GM23338 (cell line): ENCODE measurements around the gene CACNB4. TPM values are rescaled to one million over a fixed set of nuclear protein-coding genes. Genes with fewer than 3 reads are reported as not detected.

ENCODE experiments used
- ATAC-seq: fragments of 200-7000 bp; cut with Tn5 transposase; 3 replicates; pipeline ENCODE4 v1.9.1; 2020
- DNase-seq: peaks from one replicate; pipeline ENCODE4 v3.0.0-alpha.2; 2015; ENCODE audit warnings: low spot score
- H2AFZ ChIP-seq: fragments of 200-600 bp; sonication (generic); 2 replicates; pipeline ENCODE4 v1.8.0; 2016; ENCODE audit warnings: antibody characterized with exemption, mild to moderate bottlenecking, moderate library complexity
- H3F3A ChIP-seq: fragments of 200-600 bp; sonication (generic); replicated peaks from 2 replicates; pipeline ENCODE4 v1.8.0; 2017; ENCODE audit warnings: antibody characterized with exemption, mixed run types, low read depth
- H3K27ac ChIP-seq: fragments of 200-600 bp; sonication (generic); 2 replicates; pipeline ENCODE4 v1.6.1; 2016; ENCODE audit warnings: low read depth
- H3K27me3 ChIP-seq: fragments of 200-600 bp; sonication (generic); 2 replicates; pipeline ENCODE4 v1.8.0; 2016; ENCODE audit warnings: mild to moderate bottlenecking, mixed run types, moderate library complexity; ENCODE audit not compliant: insufficient read depth
- H3K36me3 ChIP-seq: fragments of 200-600 bp; sonication (generic); 2 replicates; pipeline ENCODE4 v1.8.0; 2016; ENCODE audit warnings: mild to moderate bottlenecking; ENCODE audit not compliant: insufficient read depth
- H3K4me1 ChIP-seq: fragments of 200-600 bp; sonication (generic); 2 replicates; pipeline ENCODE4 v1.8.0; 2016; ENCODE audit warnings: mild to moderate bottlenecking, moderate library complexity; ENCODE audit not compliant: insufficient read depth
- H3K4me2 ChIP-seq: fragments of 200-600 bp; sonication (generic); 2 replicates; pipeline ENCODE4 v1.7.1; 2017; ENCODE audit warnings: mixed run types
- H3K4me3 ChIP-seq: fragments of 200-600 bp; sonication (generic); 2 replicates; pipeline ENCODE4 v1.6.1; 2016; ENCODE audit warnings: mixed run types
- H3K79me2 ChIP-seq: fragments of 200-600 bp; sonication (generic); replicated peaks from 2 replicates; pipeline ENCODE4 v1.8.0; 2017; ENCODE audit warnings: mild to moderate bottlenecking; ENCODE audit not compliant: insufficient read depth
- H3K9me2 ChIP-seq: fragments of 200-600 bp; sonication (generic); 2 replicates; pipeline ENCODE4 v1.8.0; 2017; ENCODE audit not compliant: insufficient read depth
- H4K20me1 ChIP-seq: fragments of 200-600 bp; sonication (generic); replicated peaks from 2 replicates; pipeline ENCODE4 v1.8.0; 2017; ENCODE audit warnings: mild to moderate bottlenecking; ENCODE audit not compliant: insufficient read depth
- H3K27ac Mint-ChIP-seq: 2 replicates; pipeline ENCODE4 v1.8.0; 2020; ENCODE audit warnings: inconsistent platforms, mild to moderate bottlenecking, moderate library complexity, mixed read lengths
- H3K27me3 Mint-ChIP-seq: 3 replicates; pipeline ENCODE4 v1.8.0; 2022; ENCODE audit warnings: low read depth, mild to moderate bottlenecking, moderate library complexity, mixed read lengths, inconsistent platforms; ENCODE audit not compliant: insufficient read depth, poor library complexity
- H3K36me3 Mint-ChIP-seq: 3 replicates; pipeline ENCODE4 v1.8.0; 2021; ENCODE audit warnings: low read depth, mild to moderate bottlenecking, inconsistent platforms, moderate library complexity, mixed read lengths
- H3K4me1 Mint-ChIP-seq: 3 replicates; pipeline ENCODE4 v1.8.0; 2020; ENCODE audit warnings: mild to moderate bottlenecking, inconsistent platforms, mixed read lengths
- H3K4me3 Mint-ChIP-seq: 3 replicates; pipeline ENCODE4 v1.8.0; 2021; ENCODE audit warnings: moderate library complexity, mild to moderate bottlenecking, inconsistent platforms, mixed read lengths
- H3K9me3 Mint-ChIP-seq: 3 replicates; pipeline ENCODE4 v1.8.0; 2020; ENCODE audit warnings: moderate library complexity, mild to moderate bottlenecking, inconsistent platforms, mixed read lengths
- CREB1 ChIP-seq: fragments of 250-450 bp; sonication (Bioruptor Pico); IDR thresholded peaks from 2 replicates; pipeline ENCODE4 v1.5.0; 2020; ENCODE audit warnings: low read depth, mild to moderate bottlenecking, moderate library complexity
- ETS1 ChIP-seq: IDR thresholded peaks from 2 replicates; pipeline ENCODE4 v1.6.1; 2016; ENCODE audit warnings: antibody characterized with exemption
- EZH2 ChIP-seq: fragments of 200-600 bp; sonication (generic); IDR thresholded peaks from one replicate; pipeline ENCODE4 v1.8.0; 2017; ENCODE audit warnings: antibody characterized with exemption, mild to moderate bottlenecking, low read depth; ENCODE audit not compliant: unreplicated experiment
- EZH2phosphoT487 ChIP-seq: fragments of 200-600 bp; sonication (generic); IDR thresholded peaks from one replicate; pipeline ENCODE4 v1.8.1; 2018; ENCODE audit warnings: antibody characterized with exemption; ENCODE audit not compliant: unreplicated experiment
- JUNB ChIP-seq: IDR thresholded peaks from one replicate; pipeline ENCODE4 v1.6.1; 2016; ENCODE audit warnings: antibody characterized with exemption; ENCODE audit not compliant: unreplicated experiment
- POLR2AphosphoS5 ChIP-seq: IDR thresholded peaks from 2 replicates; pipeline ENCODE4 v1.6.1; 2016; ENCODE audit warnings: antibody characterized with exemption, low read depth
- REST ChIP-seq: IDR thresholded peaks from one replicate; pipeline ENCODE4 v1.6.1; 2018; ENCODE audit warnings: antibody characterized with exemption; ENCODE audit not compliant: unreplicated experiment
- STAT1 ChIP-seq: IDR thresholded peaks from one replicate; pipeline ENCODE4 v1.6.1; 2016; ENCODE audit warnings: antibody characterized with exemption; ENCODE audit not compliant: unreplicated experiment
- ZNF114 ChIP-seq: fragments of 250-450 bp; sonication (Bioruptor Pico); IDR thresholded peaks from 2 replicates; pipeline ENCODE4 v1.5.0; 2020; ENCODE audit warnings: mild to moderate bottlenecking, moderate library complexity
- ZNF331 ChIP-seq: fragments of 250-450 bp; sonication (Bioruptor Pico); IDR thresholded peaks from 2 replicates; pipeline ENCODE4 v1.5.0; 2020; ENCODE audit warnings: low read depth, mild to moderate bottlenecking, moderate library complexity
- ZNF462 ChIP-seq: fragments of 250-450 bp; sonication (Bioruptor Pico); IDR thresholded peaks from 2 replicates; pipeline ENCODE4 v1.5.0; 2020; ENCODE audit warnings: mild to moderate bottlenecking, moderate library complexity
- polyA plus RNA-seq: library from polyadenylated mRNA; unstranded; fragments of >200 nt; fragmentation: Nextera tagmentation; extraction: Ambion mirVana; gene quantifications from 2 replicates; pipeline ENCODE4 v1.2.1, GENCODE V29; 2016
- total RNA-seq: library from RNA; depleted of rRNA; stranded (reverse); fragments of >200 nt; shearing (Covaris generic); gene quantifications from 2 replicates; pipeline ENCODE4 v1.2.3, GENCODE V29; 2014

CACNB4 gene
- total and polyA plus RNA-seq, 2 experiments from 2014 or later: 4.0 to 9.8 TPM

GRCh38 chr2:152086231-152086630 is 12.6 kb downstream of the CACNB4 start:
- peaks cover 2% of the 10 kb centered on the region for H3K27me3 Mint-ChIP-seq
- H4K20me1 ChIP-seq: no peaks in the 10 kb centered on the region
- H3K36me3 Mint-ChIP-seq: no peaks in the 10 kb centered on the region
- no peaks in the 10 kb centered on the region for H3K79me2 ChIP-seq
- H3K9me3 Mint-ChIP-seq: no peaks in the 10 kb centered on the region
- no peak overlapping the region for H3K27ac ChIP-seq
- no peak for DNase-seq
- no peaks in the 10 kb centered on the region for H3K4me1 ChIP-seq
- H3K4me3 ChIP-seq: no peak overlapping the region
- H3K27ac Mint-ChIP-seq: no peak overlapping the region
- H3F3A ChIP-seq: no peaks in the 10 kb centered on the region
- ATAC-seq: no peak
- H3K27me3 ChIP-seq: no peaks in the 10 kb centered on the region
- no peak overlapping the region for H3K4me3 Mint-ChIP-seq
- no peaks in the 10 kb centered on the region for H3K36me3 ChIP-seq
- no peak overlapping the region for H2AFZ ChIP-seq
- H3K9me2 ChIP-seq: no peaks in the 10 kb centered on the region
- no peaks in the 10 kb centered on the region for H3K4me1 Mint-ChIP-seq
- TF ChIP-seq CREB1 (CRISPR knock-in tag) (no peak), REST (no peak), ETS1 (no peak), EZH2 (no peak), JUNB (no peak)
- no peak overlapping the region for H3K4me2 ChIP-seq

- no peaks in the 10 kb centered on the region for H3K79me2 ChIP-seq
- H3K4me1 Mint-ChIP-seq: no peaks in the 10 kb centered on the region
- ATAC-seq (no peak), DNase-seq (no peak)
- no peaks in the 10 kb centered on the region for H3K4me1 ChIP-seq
- no peak overlapping the region for H3K4me3 Mint-ChIP-seq
- no peak overlapping the region for H3K27ac ChIP-seq
- H3K9me2 ChIP-seq: no peaks in the 10 kb centered on the region
- peaks cover 2% of the 10 kb centered on the region for H3K27me3 Mint-ChIP-seq
- no peak overlapping the region for H2AFZ ChIP-seq
- no peaks in the 10 kb centered on the region for H3K36me3 Mint-ChIP-seq
- no peaks in the 10 kb centered on the region for H3K9me3 Mint-ChIP-seq
- H3F3A ChIP-seq: no peaks in the 10 kb centered on the region
- no peak overlapping the region for H3K4me3 ChIP-seq
- H3K27me3 ChIP-seq: no peaks in the 10 kb centered on the region
- H3K4me2 ChIP-seq: no peak overlapping the region
- H4K20me1 ChIP-seq: no peaks in the 10 kb centered on the region
- H3K36me3 ChIP-seq: no peaks in the 10 kb centered on the region
- H3K27ac Mint-ChIP-seq: no peak overlapping the region
- TF ChIP-seq ZNF331 (no peak), EZH2 (no peak), ZNF462 (no peak), ZNF114 (CRISPR knock-in tag) (no peak), STAT1 (no peak), POLR2AphosphoS5 (no peak), EZH2phosphoT487 (no peak)
Measured at GRCh38 chr2:152084076-152084475, 14.8 kb downstream of the CACNB4 start.
